Smooth muscle cell (in vitro differentiated cells): ENCODE data around the gene KIF5A. TPM values are rescaled to one million over a fixed set of nuclear protein-coding genes. Genes with fewer than 3 reads are reported as not detected.
A peak's percentile ranks its signal among the peaks of the same experiment; 100 is the strongest.

ENCODE experiments used
- DNase-seq: peaks from one replicate; lab custom pipeline; 2025; ENCODE audit not compliant: unreplicated experiment; lab: John Stamatoyannopoulos, UW
- H2AFZ ChIP-seq: fragments of 200-600 bp; sonication (generic); 2 replicates; pipeline ENCODE4 v1.6.0; 2016; ENCODE audit warnings: antibody characterized with exemption, low read depth, mild to moderate bottlenecking
- H3F3A ChIP-seq: fragments of 200-600 bp; sonication (generic); 2 replicates; pipeline ENCODE4 v1.6.0; 2017; ENCODE audit warnings: antibody characterized with exemption, low read depth
- H3K27ac ChIP-seq: fragments of 200-600 bp; sonication (generic); 2 replicates; pipeline ENCODE4 v1.5.1; 2016; ENCODE audit warnings: low read depth, mild to moderate bottlenecking
- H3K27me3 ChIP-seq: fragments of 200-600 bp; sonication (generic); 2 replicates; pipeline ENCODE4 v1.6.1; 2016; ENCODE audit warnings: low read depth, mild to moderate bottlenecking
- H3K36me3 ChIP-seq: fragments of 200-600 bp; sonication (generic); 2 replicates; pipeline ENCODE4 v1.5.1; 2016; ENCODE audit warnings: low read depth
- H3K4me1 ChIP-seq: fragments of 200-600 bp; sonication (generic); 2 replicates; pipeline ENCODE4 v1.5.1; 2016; ENCODE audit warnings: low read depth
- H3K4me2 ChIP-seq: fragments of 200-600 bp; sonication (generic); 2 replicates; pipeline ENCODE4 v1.6.0; 2016; ENCODE audit warnings: mild to moderate bottlenecking
- H3K4me3 ChIP-seq: fragments of 200-600 bp; sonication (generic); 2 replicates; pipeline ENCODE4 v1.5.1; 2016; ENCODE audit warnings: mild to moderate bottlenecking
- H3K79me2 ChIP-seq: fragments of 200-600 bp; sonication (generic); 2 replicates; pipeline ENCODE4 v1.6.0; 2016; ENCODE audit warnings: low read depth, mild to moderate bottlenecking
- H3K9ac ChIP-seq: fragments of 200-600 bp; sonication (generic); 2 replicates; pipeline ENCODE4 v1.6.0; 2016; ENCODE audit warnings: low read depth
- H3K9me3 ChIP-seq: fragments of 200-600 bp; sonication (generic); replicated peaks from 2 replicates; pipeline ENCODE4 v1.5.1; 2016; ENCODE audit warnings: low read depth
- H4K20me1 ChIP-seq: fragments of 200-600 bp; sonication (generic); 2 replicates; pipeline ENCODE4 v1.6.0; 2016; ENCODE audit warnings: low read depth
- CTCF ChIP-seq: fragments of 200-600 bp; sonication (generic); IDR thresholded peaks from 2 replicates; pipeline ENCODE4 v1.5.1; 2017; ENCODE audit warnings: borderline replicate concordance, mild to moderate bottlenecking, antibody characterized with exemption; ENCODE audit not compliant: insufficient read depth, poor library complexity, severe bottlenecking
- WGBS: methylation state at CpG from one replicate; pipeline ENCODE4 v1.1.7; 2016; ENCODE audit warnings: low lambda C conversion rate; 5-methylcytosine and 5-hydroxymethylcytosine counted together
- polyA plus RNA-seq: library from polyadenylated mRNA; unstranded; fragments of >200 nt; fragmentation: Nextera tagmentation; extraction: Ambion mirVana; gene quantifications from 2 replicates; pipeline ENCODE4 v1.2.1, GENCODE V29; 2016
- total RNA-seq: library from RNA; depleted of rRNA; stranded (reverse); fragments of >200 nt; gene quantifications from 2 replicates; pipeline ENCODE4 v1.2.3, GENCODE V29; 2014

The KIF5A gene
- total and polyA plus RNA-seq, 2 experiments from 2014 or later = 0.34 to 2.8 TPM

- Histone ChIP-seq H3K9ac (no peak overlapping the region), H3K4me2 (no peak overlapping the region), H2AFZ (no peak overlapping the region), H3K9me3 (no peaks in the 10 kb centered on the region), H3F3A (no peaks in the 10 kb centered on the region), H3K79me2 (no peaks in the 10 kb centered on the region), H4K20me1 (no peaks in the 10 kb centered on the region), H3K4me3 (no peak overlapping the region), H3K27me3 (peaks cover 96% of the 10 kb centered on the region), H3K27ac (no peak overlapping the region), H3K36me3 (no peaks in the 10 kb centered on the region), H3K4me1 (peaks cover 12% of the 10 kb centered on the region)
- no peak for DNase-seq
- no peak for TF ChIP-seq CTCF
- 76% methylated on average over 6 of the region's 6 CpGs for WGBS
Measured at GRCh38 chr12:57630891-57631433, 81.1 kb downstream of the KIF5A start.

- Histone ChIP-seq H3K27me3 (peaks cover 96% of the 10 kb centered on the region), H3K27ac (no peak overlapping the region), H3K9ac (no peak overlapping the region), H4K20me1 (no peaks in the 10 kb centered on the region), H3K4me2 (peak overlapping the region; percentile 97), H3F3A (no peaks in the 10 kb centered on the region), H3K36me3 (no peaks in the 10 kb centered on the region), H3K4me3 (peak overlapping the region; percentile 69), H3K9me3 (no peaks in the 10 kb centered on the region), H2AFZ (peak overlapping the region; percentile 77), H3K4me1 (peaks cover 12% of the 10 kb centered on the region), H3K79me2 (no peaks in the 10 kb centered on the region)
- DNase-seq = no peak
- 7% methylated on average over 26 of the region's 26 CpGs for WGBS
- no peak for TF ChIP-seq CTCF
Measured at GRCh38 chr12:57631566-57632072, 81.8 kb downstream of the KIF5A start.

DNA sequence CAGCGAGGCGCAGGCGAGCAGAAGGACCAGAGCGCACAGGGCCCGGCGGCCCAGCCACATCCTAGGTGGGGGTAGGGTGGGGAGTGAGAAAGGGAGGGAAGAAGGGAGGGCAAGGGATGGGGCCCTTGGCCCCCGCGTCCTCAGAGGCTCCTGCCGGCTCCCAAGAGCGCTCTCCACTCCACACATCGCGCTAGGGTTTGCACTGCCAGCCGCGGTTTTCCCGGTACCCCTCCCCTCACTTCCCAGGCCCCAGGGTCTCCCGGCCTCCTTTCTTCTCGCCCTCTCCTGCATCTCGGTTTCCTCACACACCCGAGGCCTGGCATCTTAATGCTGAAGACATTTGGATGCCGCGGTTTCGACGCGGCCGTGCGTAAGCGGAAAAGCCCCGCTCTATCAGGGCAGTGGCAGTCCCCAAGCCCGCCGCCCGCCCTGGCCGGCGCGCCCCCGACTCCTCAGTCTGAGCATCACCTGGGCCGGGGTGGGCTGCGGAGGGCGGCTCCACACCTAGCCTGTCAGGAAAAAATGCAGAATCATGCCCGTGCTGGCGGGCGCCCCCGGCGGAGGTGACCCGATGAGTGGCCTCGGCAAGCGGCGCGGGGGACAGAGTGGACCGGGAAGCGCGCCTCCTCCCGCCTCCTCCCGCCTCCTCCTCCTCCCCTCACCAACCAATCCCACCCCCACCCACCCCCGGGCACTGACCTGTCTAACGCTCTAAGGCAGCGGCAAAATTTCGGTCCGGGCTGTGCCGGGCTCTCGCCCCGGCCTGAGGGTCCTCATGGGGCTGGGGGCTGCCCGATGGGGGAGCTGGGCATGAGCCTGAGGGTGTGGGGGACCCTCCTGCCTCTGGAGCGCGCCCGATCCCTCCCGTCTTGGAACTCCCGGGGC, 82.5 kb downstream of the KIF5A start:
- H3K4me2 ChIP-seq = peak overlapping the region; percentile 97
- no peaks in the 10 kb centered on the region for H4K20me1 ChIP-seq
- 2% methylated on average over 37 of the region's 67 CpGs for WGBS
- peak overlapping the region; percentile 69 for H3K4me3 ChIP-seq
- H3K9ac ChIP-seq = no peak overlapping the region
- H3K27me3 ChIP-seq = peaks cover 91% of the 10 kb centered on the region
- H3K4me1 ChIP-seq = peaks cover 12% of the 10 kb centered on the region
- TF ChIP-seq CTCF = no peak
- H2AFZ ChIP-seq = peak overlapping the region; percentile 94
- H3K36me3 ChIP-seq = no peaks in the 10 kb centered on the region
- no peaks in the 10 kb centered on the region for H3K79me2 ChIP-seq
- no peaks in the 10 kb centered on the region for H3F3A ChIP-seq
- H3K27ac ChIP-seq = no peak overlapping the region
- no peaks in the 10 kb centered on the region for H3K9me3 ChIP-seq
- no peak for DNase-seq
